ENCODE data around the gene GTF2H4. TPM values are rescaled to one million over a fixed set of nuclear protein-coding genes. Genes with fewer than 3 reads are reported as not detected.

GTF2H4 gene
- total RNA-seq, 1 experiment from 2014 or later = 42.6 TPM

- Histone ChIP-seq H3K9me3 (ENCODE audit: low read depth, low read length, poor library complexity, severe bottlenecking) (no peaks in the 10 kb centered on the region), H3K27me3 (replicated peaks; ENCODE audit: insufficient read depth, low read depth, low read length, poor library complexity) (no peaks in the 10 kb centered on the region), H3K36me3 (ENCODE audit: insufficient read depth, low read length, poor library complexity, severe bottlenecking) (no peaks in the 10 kb centered on the region), H3K27ac (ENCODE audit: low read depth, low read length, poor library complexity, severe bottlenecking) (no peak within 1 kb of the TSS), H3K4me1 (ENCODE audit: insufficient read depth, low read length, poor library complexity, severe bottlenecking) (peaks cover 5% of the 10 kb centered on the region), H3K4me3 (ENCODE audit: low read depth, low read length, poor library complexity, severe bottlenecking) (no peak within 1 kb of the TSS)
- BruUV-seq (replicated peaks) = no TSS peak
- ChIA-PET POLR2A (ENCODE audit: low non-redundant PET) (no interaction called here), CTCF (no interaction called here)
- no peak for DNase-seq (ENCODE audit: low spot score)
- intact Hi-C loops (cut with micrococcal nuclease; ENCODE audit: unreplicated experiment) = no loop called here
- TF ChIP-seq CTCF (conservative IDR thresholded peaks at IDR 0.05; ENCODE audit: low read depth, low read length) = no peak
- no peak for TF ChIP-seq EZH2 (IDR thresholded peaks at IDR 0.05; ENCODE audit: borderline replicate concordance, low read depth, low read length, poor library complexity, severe bottlenecking)
Observed at GRCh38 chr6:30931969-30932645, 24.1 kb downstream of the GTF2H4 start, which contains the start of gene SFTA2. TSS of gene SFTA2 (minus strand) at chr6:30932170. CDS start at chr6:30932096, 74 bp downstream.

GRCh38 chr6:30932665-30933365, 24.8 kb downstream of the GTF2H4 start:
- H3K4me3 ChIP-seq (ENCODE audit: low read depth, low read length, poor library complexity, severe bottlenecking) = no peak overlapping the region
- H3K27me3 ChIP-seq (replicated peaks; ENCODE audit: insufficient read depth, low read depth, low read length, poor library complexity) = no peaks in the 10 kb centered on the region
- peaks cover 5% of the 10 kb centered on the region for H3K4me1 ChIP-seq (ENCODE audit: insufficient read depth, low read length, poor library complexity, severe bottlenecking)
- H3K9me3 ChIP-seq (ENCODE audit: low read depth, low read length, poor library complexity, severe bottlenecking) = no peaks in the 10 kb centered on the region
- no peak for TF ChIP-seq CTCF (conservative IDR thresholded peaks at IDR 0.05; ENCODE audit: low read depth, low read length)
- no peak for TF ChIP-seq EZH2 (IDR thresholded peaks at IDR 0.05; ENCODE audit: borderline replicate concordance, low read depth, low read length, poor library complexity, severe bottlenecking)
- DNase-seq (ENCODE audit: low spot score) = no peak
- intact Hi-C loops (cut with micrococcal nuclease; ENCODE audit: unreplicated experiment) = no loop called here
- no peaks in the 10 kb centered on the region for H3K36me3 ChIP-seq (ENCODE audit: insufficient read depth, low read length, poor library complexity, severe bottlenecking)
- ChIA-PET POLR2A (ENCODE audit: low non-redundant PET) (no interaction called here), CTCF (no interaction called here)
- BruUV-seq (replicated peaks) = no TSS peak
- no peak overlapping the region for H3K27ac ChIP-seq (ENCODE audit: low read depth, low read length, poor library complexity, severe bottlenecking)

GRCh38 chr6:30935018-30935417, 27.0 kb downstream of the GTF2H4 start:
- no peaks in the 10 kb centered on the region for H3K27me3 ChIP-seq (replicated peaks; ENCODE audit: insufficient read depth, low read depth, low read length, poor library complexity)
- H3K4me1 ChIP-seq (ENCODE audit: insufficient read depth, low read length, poor library complexity, severe bottlenecking) = peaks cover 8% of the 10 kb centered on the region
- intact Hi-C loops (cut with micrococcal nuclease; ENCODE audit: unreplicated experiment) = no loop called here
- no peak for TF ChIP-seq CTCF (conservative IDR thresholded peaks at IDR 0.05; ENCODE audit: low read depth, low read length)
- no peak for TF ChIP-seq EZH2 (IDR thresholded peaks at IDR 0.05; ENCODE audit: borderline replicate concordance, low read depth, low read length, poor library complexity, severe bottlenecking)
- H3K4me3 ChIP-seq (ENCODE audit: low read depth, low read length, poor library complexity, severe bottlenecking) = no peak overlapping the region
- CTCF ChIA-PET = no interaction called here
- no TSS peak for BruUV-seq (replicated peaks)
- POLR2A ChIA-PET (ENCODE audit: low non-redundant PET) = no interaction called here
- H3K36me3 ChIP-seq (ENCODE audit: insufficient read depth, low read length, poor library complexity, severe bottlenecking) = no peaks in the 10 kb centered on the region
- peak; percentile 30 for DNase-seq (ENCODE audit: low spot score)
- H3K27ac ChIP-seq (ENCODE audit: low read depth, low read length, poor library complexity, severe bottlenecking) = no peak overlapping the region
- no peaks in the 10 kb centered on the region for H3K9me3 ChIP-seq (ENCODE audit: low read depth, low read length, poor library complexity, severe bottlenecking)
